GM23338 (cell line): ENCODE measurements around the gene ATOH7. TPM values are rescaled to one million over a fixed set of nuclear protein-coding genes. Genes with fewer than 3 reads are reported as not detected.

ENCODE experiments used
- ATAC-seq: fragments of 200-7000 bp; cut with Tn5 transposase; 3 replicates; pipeline ENCODE4 v1.9.1; 2020
- DNase-seq: peaks from one replicate; pipeline ENCODE4 v3.0.0-alpha.2; 2015; ENCODE audit warnings: low spot score
- H2AFZ ChIP-seq: fragments of 200-600 bp; sonication (generic); 2 replicates; pipeline ENCODE4 v1.8.0; 2016; ENCODE audit warnings: antibody characterized with exemption, mild to moderate bottlenecking, moderate library complexity
- H3F3A ChIP-seq: fragments of 200-600 bp; sonication (generic); replicated peaks from 2 replicates; pipeline ENCODE4 v1.8.0; 2017; ENCODE audit warnings: antibody characterized with exemption, mixed run types, low read depth
- H3K27ac ChIP-seq: fragments of 200-600 bp; sonication (generic); 2 replicates; pipeline ENCODE4 v1.6.1; 2016; ENCODE audit warnings: low read depth
- H3K27me3 ChIP-seq: fragments of 200-600 bp; sonication (generic); 2 replicates; pipeline ENCODE4 v1.8.0; 2016; ENCODE audit warnings: mild to moderate bottlenecking, mixed run types, moderate library complexity; ENCODE audit not compliant: insufficient read depth
- H3K36me3 ChIP-seq: fragments of 200-600 bp; sonication (generic); 2 replicates; pipeline ENCODE4 v1.8.0; 2016; ENCODE audit warnings: mild to moderate bottlenecking; ENCODE audit not compliant: insufficient read depth
- H3K4me1 ChIP-seq: fragments of 200-600 bp; sonication (generic); 2 replicates; pipeline ENCODE4 v1.8.0; 2016; ENCODE audit warnings: mild to moderate bottlenecking, moderate library complexity; ENCODE audit not compliant: insufficient read depth
- H3K4me2 ChIP-seq: fragments of 200-600 bp; sonication (generic); 2 replicates; pipeline ENCODE4 v1.7.1; 2017; ENCODE audit warnings: mixed run types
- H3K4me3 ChIP-seq: fragments of 200-600 bp; sonication (generic); 2 replicates; pipeline ENCODE4 v1.6.1; 2016; ENCODE audit warnings: mixed run types
- H3K79me2 ChIP-seq: fragments of 200-600 bp; sonication (generic); replicated peaks from 2 replicates; pipeline ENCODE4 v1.8.0; 2017; ENCODE audit warnings: mild to moderate bottlenecking; ENCODE audit not compliant: insufficient read depth
- H3K9me2 ChIP-seq: fragments of 200-600 bp; sonication (generic); 2 replicates; pipeline ENCODE4 v1.8.0; 2017; ENCODE audit not compliant: insufficient read depth
- H4K20me1 ChIP-seq: fragments of 200-600 bp; sonication (generic); replicated peaks from 2 replicates; pipeline ENCODE4 v1.8.0; 2017; ENCODE audit warnings: mild to moderate bottlenecking; ENCODE audit not compliant: insufficient read depth
- H3K27ac Mint-ChIP-seq: 2 replicates; pipeline ENCODE4 v1.8.0; 2020; ENCODE audit warnings: inconsistent platforms, mild to moderate bottlenecking, moderate library complexity, mixed read lengths
- H3K27me3 Mint-ChIP-seq: 3 replicates; pipeline ENCODE4 v1.8.0; 2022; ENCODE audit warnings: low read depth, mild to moderate bottlenecking, moderate library complexity, mixed read lengths, inconsistent platforms; ENCODE audit not compliant: insufficient read depth, poor library complexity
- H3K36me3 Mint-ChIP-seq: 3 replicates; pipeline ENCODE4 v1.8.0; 2021; ENCODE audit warnings: low read depth, mild to moderate bottlenecking, inconsistent platforms, moderate library complexity, mixed read lengths
- H3K4me1 Mint-ChIP-seq: 3 replicates; pipeline ENCODE4 v1.8.0; 2020; ENCODE audit warnings: mild to moderate bottlenecking, inconsistent platforms, mixed read lengths
- H3K4me3 Mint-ChIP-seq: 3 replicates; pipeline ENCODE4 v1.8.0; 2021; ENCODE audit warnings: moderate library complexity, mild to moderate bottlenecking, inconsistent platforms, mixed read lengths
- H3K9me3 Mint-ChIP-seq: 3 replicates; pipeline ENCODE4 v1.8.0; 2020; ENCODE audit warnings: moderate library complexity, mild to moderate bottlenecking, inconsistent platforms, mixed read lengths
- CTCF ChIP-seq, 2 experiments: fragments of 200-600 bp in 1 of 2; sonication (generic) in 1 of 2; conservative IDR thresholded peaks; 2 replicates each; pipeline versions ENCODE4 v1.5.1 to v1.6.1; 2016 to 2017; ENCODE audit warnings: antibody characterized with exemption in 2 of 2, low read depth in 2 of 2, mild to moderate bottlenecking in 2 of 2, moderate library complexity in 1 of 2
- EZH2 ChIP-seq: fragments of 200-600 bp; sonication (generic); IDR thresholded peaks from one replicate; pipeline ENCODE4 v1.8.0; 2017; ENCODE audit warnings: antibody characterized with exemption, mild to moderate bottlenecking, low read depth; ENCODE audit not compliant: unreplicated experiment
- POLR2AphosphoS5 ChIP-seq: IDR thresholded peaks from 2 replicates; pipeline ENCODE4 v1.6.1; 2016; ENCODE audit warnings: antibody characterized with exemption, low read depth
- ZNF331 ChIP-seq: fragments of 250-450 bp; sonication (Bioruptor Pico); IDR thresholded peaks from 2 replicates; pipeline ENCODE4 v1.5.0; 2020; ENCODE audit warnings: low read depth, mild to moderate bottlenecking, moderate library complexity
- polyA plus RNA-seq: library from polyadenylated mRNA; unstranded; fragments of >200 nt; fragmentation: Nextera tagmentation; extraction: Ambion mirVana; gene quantifications from 2 replicates; pipeline ENCODE4 v1.2.1, GENCODE V29; 2016
- total RNA-seq: library from RNA; depleted of rRNA; stranded (reverse); fragments of >200 nt; shearing (Covaris generic); gene quantifications from 2 replicates; pipeline ENCODE4 v1.2.3, GENCODE V29; 2014
- TF ChIP-seq, protein P1 (sequence below): IDR thresholded peaks from 2 replicates; pipeline ENCODE4 v1.6.1; 2016; ENCODE audit warnings: antibody characterized with exemption

The ATOH7 gene
- total and polyA plus RNA-seq, 2 experiments from 2014 or later = 0.23 to 1.2 TPM

DNA sequence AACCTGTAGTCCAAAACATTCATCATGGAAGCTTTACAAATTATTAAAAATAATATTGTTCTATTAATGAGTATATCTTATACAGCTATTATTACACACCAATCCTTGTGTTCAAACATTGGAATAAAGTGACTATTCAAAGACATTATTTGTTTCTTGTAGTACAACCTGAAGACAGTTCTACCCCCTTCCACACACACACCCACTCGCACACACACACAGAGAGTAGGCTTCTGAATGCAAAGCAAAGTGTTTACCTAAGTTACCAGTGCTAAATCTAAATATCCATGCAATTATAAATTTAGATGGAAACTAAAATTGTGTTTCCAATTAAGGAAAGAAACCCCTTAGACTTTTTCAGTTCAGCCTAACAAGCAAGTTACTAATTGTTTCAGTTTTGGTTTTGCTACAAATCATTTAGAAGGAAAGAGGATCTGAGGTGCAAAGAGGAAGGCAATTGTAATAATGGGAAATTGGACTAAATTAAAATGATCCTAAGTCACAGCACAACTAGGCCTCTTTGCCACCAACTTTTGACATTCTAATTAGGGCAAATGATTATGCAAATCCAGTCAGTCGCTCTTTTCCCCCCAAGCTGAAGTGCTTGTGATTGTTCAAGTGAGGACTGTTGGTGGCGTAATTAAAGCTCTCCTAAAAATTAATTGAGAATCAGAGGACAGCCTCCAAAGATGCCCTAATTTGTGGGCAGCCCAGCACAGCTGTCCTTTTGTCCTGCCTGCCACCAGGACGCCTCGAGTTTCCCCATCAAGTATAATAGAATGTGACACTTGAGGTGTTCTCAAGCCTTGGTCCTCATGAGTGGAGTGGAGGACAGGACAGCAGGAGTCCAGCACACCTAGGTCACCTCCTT, 19.9 kb upstream of the ATOH7 start:
- Histone ChIP-seq H3K9me2 (no peaks in the 10 kb centered on the region), H3K27me3 (peaks cover 11% of the 10 kb centered on the region; the same call in 1 of the 2 replicates), H3K4me2 (peak overlapping the region; percentile 16; the same call in 1 of the 2 replicates), H2AFZ (no peak overlapping the region), H3F3A (no peaks in the 10 kb centered on the region), H3K4me3 (no peak overlapping the region), H3K36me3 (no peaks in the 10 kb centered on the region), H4K20me1 (no peaks in the 10 kb centered on the region), H3K4me1 (peaks cover 15% of the 10 kb centered on the region), H3K27ac (no peak overlapping the region), H3K79me2 (no peaks in the 10 kb centered on the region)
- Mint-ChIP-seq H3K4me1 (peaks cover 20% of the 10 kb centered on the region), H3K36me3 (no peaks in the 10 kb centered on the region), H3K27ac (no peak overlapping the region), H3K4me3 (no peak overlapping the region), H3K9me3 (no peaks in the 10 kb centered on the region), H3K27me3 (peaks cover 1% of the 10 kb centered on the region)
- TF ChIP-seq EZH2 (no peak), ZNF331 (CRISPR knock-in tag) (no peak)
- TF ChIP-seq, protein P1, sequence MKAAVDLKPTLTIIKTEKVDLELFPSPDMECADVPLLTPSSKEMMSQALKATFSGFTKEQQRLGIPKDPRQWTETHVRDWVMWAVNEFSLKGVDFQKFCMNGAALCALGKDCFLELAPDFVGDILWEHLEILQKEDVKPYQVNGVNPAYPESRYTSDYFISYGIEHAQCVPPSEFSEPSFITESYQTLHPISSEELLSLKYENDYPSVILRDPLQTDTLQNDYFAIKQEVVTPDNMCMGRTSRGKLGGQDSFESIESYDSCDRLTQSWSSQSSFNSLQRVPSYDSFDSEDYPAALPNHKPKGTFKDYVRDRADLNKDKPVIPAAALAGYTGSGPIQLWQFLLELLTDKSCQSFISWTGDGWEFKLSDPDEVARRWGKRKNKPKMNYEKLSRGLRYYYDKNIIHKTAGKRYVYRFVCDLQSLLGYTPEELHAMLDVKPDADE = no peak
- ATAC-seq = no peak
- no peak for DNase-seq

GRCh38 chr10:68251151-68251550, 19.2 kb upstream of the ATOH7 start:
- Mint-ChIP-seq H3K27ac (no peak overlapping the region), H3K9me3 (no peaks in the 10 kb centered on the region), H3K27me3 (peaks cover 2% of the 10 kb centered on the region)

More at GRCh38 chr10:68251151-68251550, 19.2 kb upstream of the ATOH7 start:
- no peaks in the 10 kb centered on the region for H4K20me1 ChIP-seq
- H3K9me2 ChIP-seq = no peaks in the 10 kb centered on the region
- no peak overlapping the region for H3K4me3 ChIP-seq
- no peak overlapping the region for H2AFZ ChIP-seq
- H3K36me3 ChIP-seq = no peaks in the 10 kb centered on the region
- no peaks in the 10 kb centered on the region for H3F3A ChIP-seq
- no peak overlapping the region for H3K27ac ChIP-seq
- ATAC-seq = peak; percentile 90
- TF ChIP-seq ZNF331 (CRISPR knock-in tag) (no peak), CTCF (conservative IDR thresholded peaks at IDR 0.05; ENCODE audit: low read depth in 2 of 2) (no peak), POLR2AphosphoS5 (no peak)
- peaks cover 11% of the 10 kb centered on the region; the same call in 1 of the 2 replicates for H3K27me3 ChIP-seq
- H3K4me1 Mint-ChIP-seq = peaks cover 20% of the 10 kb centered on the region
- no peaks in the 10 kb centered on the region for H3K36me3 Mint-ChIP-seq
- peak; percentile 47 for DNase-seq
- 0 out of 2 replicates have a peak overlapping the region, but pooled peaks have one; percentile 16 for H3K4me2 ChIP-seq
- no peak overlapping the region for H3K4me3 Mint-ChIP-seq
- no peaks in the 10 kb centered on the region for H3K79me2 ChIP-seq
- peaks cover 15% of the 10 kb centered on the region for H3K4me1 ChIP-seq
